ENCODE results near the gene RHBDL3.
A peak's percentile ranks its signal among the peaks of the same experiment; 100 is the strongest.
"Not testable (repeated sequence)": the region's sequence is repeated elsewhere in the genome, so short reads cannot be mapped to it uniquely, and the experiment has no call there.

Gene RHBDL3

DNA sequence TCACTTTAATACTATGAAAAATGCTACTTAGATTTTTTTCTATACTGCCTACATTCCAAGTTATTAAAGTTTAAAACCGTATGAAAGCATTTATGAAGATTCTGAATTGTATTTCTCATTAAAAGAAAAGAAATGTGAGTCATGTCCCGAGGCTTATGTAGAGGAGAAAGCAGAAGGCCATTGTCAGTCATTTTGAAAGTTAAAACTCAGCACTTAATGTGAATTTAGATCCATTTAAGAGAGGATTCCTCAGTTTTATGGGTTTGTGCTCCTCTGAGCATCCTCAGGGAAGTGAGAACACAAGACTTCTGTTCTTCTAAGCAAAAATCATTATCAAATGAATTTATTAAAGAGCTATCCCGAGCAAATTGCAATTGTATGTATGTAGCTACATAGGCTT is 64.5 kb downstream of the RHBDL3 start:
- no peak for DNase-seq

DNA sequence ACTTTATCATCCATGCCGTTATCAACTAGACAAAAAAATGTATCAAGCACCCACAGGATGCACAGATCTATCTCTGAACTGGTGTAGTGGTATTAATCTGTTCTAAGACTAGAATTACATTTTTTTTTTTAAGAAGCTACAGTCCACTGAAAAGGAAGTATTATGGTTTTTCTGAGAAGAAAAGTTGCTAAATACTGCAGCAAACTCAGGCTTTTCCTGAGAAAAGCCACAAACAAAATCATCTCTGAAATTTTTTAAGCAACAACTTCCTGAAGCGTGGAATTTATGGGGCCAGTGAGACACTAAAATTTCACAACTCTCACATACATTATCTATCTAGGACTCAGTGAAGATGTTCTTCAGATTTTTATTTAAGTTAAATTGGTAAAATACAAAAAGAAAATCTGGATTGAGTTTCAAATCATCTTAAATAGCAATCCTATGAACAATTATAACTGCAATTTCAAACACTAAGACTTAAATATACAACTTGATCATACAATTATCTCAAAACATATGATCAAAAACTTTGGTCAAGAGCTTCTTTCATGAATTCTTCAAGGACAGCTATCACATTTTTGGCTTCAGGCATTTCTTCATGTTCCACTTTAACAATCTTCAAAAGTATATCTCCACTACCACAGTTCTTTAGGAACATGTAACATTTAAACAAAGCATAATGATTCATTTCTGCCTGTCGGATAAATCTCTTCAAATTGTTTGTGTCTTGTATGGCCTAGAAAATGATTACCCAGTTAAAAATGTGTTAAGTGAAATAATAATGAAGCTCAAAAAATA is 65.8 kb downstream of the RHBDL3 start:
- no peak for DNase-seq

DNA sequence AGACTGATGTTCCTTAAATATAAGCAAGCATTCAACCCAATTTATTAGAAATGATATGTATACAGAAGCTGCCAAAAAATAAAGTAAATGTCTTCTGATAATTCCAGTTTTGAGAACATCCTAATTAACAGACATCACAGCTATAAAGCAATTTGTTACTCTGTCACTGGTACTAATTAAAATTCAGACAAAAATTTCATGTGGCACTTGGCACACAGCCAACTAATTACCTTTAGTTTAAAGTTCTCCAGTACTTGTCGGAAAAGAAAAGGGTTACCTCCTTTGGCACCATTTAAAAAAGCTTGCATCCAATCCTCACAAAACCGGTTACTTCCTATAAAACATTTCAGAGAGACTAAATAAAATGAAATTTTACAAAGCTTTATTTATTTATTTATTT is 67.6 kb downstream of the RHBDL3 start:
- DNase-seq = no peak

DNA sequence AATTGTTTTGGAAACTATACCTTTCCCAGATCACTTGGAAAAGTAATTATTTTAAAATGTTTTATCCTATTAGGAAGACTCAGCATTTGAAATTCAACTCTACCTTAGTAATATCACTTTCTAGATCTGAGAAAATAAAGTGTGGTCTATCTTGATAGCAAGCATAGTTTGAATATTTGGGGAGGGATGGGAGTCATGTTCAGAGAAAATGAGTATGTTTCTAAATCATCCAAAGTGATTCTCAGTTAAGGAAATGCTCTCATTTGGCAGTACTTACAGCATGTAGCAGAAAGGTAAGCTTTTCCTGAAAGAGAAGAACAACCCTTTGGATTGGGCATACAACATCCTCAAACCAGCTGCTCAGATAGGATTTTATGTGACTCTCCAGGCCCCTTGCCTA is 69.4 kb downstream of the RHBDL3 start:
- no peak for DNase-seq

DNA sequence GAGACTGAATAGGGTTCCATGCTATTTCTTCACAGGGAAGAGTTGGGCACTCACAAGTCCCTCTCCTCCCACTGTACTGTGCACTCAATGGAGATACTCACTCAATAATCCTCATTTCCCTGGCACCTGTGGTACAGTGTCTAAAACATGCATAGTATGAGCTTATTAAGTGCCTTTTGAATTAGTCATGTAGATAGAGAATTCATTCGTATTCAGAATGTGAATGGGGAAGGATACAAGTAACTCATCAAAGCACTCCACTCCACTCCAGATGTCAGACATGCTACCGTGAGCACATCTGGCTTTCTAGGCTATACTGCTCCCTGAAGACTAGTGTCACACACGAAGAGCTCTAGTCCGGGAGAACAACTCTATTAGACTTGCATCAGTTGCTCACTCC is 70.1 kb downstream of the RHBDL3 start:
- no peak for DNase-seq

DNA sequence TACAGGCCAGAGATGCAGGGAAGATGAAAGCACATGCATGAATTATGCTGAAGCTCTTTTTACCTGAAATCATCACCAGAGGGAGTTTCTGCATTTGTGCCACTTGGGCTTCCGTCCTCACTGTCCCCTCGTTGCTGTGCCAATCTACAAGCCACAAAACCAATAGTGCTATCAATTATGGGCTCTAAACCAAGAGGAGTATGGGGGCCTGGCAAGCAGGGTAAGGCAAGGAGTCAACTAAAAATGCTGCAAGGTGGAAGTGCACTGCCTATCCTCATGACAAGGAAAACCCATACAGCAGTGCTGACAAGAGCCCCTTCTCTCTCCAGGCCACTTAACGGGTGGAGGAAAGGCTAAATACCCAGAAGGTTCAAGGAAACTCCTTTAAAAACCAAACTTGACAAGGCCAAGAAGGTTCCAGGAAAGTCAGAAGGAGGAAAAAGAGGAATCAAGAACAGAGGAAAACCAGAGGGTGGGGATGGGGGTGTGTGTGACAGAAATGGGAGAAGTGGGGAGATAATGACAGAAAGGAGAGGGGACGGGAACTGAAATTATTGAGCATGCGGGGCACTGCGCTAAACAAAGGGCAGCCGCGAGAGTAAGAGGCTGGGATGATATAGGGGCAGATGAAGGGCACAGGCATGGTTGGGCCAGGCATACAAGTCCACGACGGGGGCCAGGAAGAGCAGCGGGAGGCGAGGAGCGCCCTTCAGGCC is 75.7 kb downstream of the RHBDL3 start:
- DNase-seq = peak in 2 of 4 experiments; percentile 3 to 18

DNA sequence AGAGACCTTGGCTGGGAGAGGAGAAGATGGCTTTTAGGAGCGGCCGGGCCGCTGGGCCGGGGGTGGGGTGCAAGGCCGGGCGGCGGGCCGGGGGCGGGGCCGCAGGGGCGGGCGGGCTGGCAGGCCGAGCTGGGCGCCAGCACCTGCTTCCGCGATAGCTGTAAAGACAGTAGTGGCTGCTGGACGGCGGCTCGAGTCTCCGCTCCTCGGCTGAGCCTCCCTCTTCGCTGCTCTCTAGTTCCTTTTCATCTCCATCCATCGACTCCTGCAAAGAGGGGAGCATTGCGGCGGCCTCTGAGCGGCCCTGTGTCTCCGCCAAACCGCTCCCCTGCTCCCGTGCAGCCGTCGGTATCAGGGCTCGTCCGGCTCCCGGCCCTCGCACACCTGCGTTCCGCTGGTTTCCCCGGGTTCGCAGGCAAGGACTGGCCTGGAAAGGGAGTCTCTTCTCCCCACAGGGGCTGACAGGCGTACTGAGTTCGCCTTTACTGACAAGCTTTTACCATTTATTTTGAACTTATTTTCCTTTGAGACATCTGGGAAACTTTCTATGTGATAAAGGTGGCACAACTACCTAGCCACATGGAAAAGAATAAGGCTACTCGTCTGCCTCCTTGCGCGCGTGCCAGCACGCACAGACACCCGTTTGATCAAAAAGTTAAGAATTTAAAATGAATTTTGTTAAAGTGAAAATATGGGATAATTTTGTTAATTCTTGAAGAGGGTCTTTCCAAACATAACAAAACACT is 76.4 kb downstream of the RHBDL3 start, which contains the start of gene C17orf75:
TSS of gene C17orf75 (minus strand) at position 317 of the 746 bp plus-strand sequence. CDS start at position 283, 34 bp downstream.
- peak; percentile 55 to 68 (median 65) for DNase-seq

DNA sequence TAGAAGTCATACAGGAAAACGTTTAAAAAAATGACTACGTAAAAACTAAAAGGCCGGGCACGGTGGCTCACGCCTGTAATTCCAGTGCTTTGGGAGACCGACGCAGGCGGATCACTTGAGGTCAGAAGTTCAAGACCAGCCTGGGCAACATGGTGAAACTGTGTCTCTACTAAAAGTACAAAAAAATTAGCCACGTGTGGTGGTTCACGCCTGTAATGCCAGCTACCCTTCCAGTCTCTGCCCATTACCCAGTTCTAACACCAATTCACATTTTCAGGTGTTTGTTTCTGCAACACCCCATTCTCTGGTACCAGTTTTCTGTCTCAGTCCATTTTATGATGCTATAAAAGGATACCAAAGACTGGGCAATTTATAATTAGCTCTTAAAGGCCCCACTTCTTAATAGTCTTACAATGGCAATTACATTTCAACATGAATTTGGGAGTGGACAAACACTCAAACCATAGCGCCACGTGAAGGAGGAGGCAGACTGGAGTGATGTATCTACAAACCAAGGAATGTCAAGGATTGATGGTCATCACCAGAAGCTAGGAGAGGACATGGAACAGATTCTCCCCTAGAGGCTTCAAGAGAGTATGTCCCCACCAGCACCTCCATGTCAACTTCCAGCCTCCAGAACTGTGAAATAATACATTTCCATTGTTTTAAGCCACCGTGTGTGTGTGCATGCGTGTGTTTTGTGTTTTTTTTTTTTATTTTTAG is 77.1 kb downstream of the RHBDL3 start:
- DNase-seq = no peak

DNA sequence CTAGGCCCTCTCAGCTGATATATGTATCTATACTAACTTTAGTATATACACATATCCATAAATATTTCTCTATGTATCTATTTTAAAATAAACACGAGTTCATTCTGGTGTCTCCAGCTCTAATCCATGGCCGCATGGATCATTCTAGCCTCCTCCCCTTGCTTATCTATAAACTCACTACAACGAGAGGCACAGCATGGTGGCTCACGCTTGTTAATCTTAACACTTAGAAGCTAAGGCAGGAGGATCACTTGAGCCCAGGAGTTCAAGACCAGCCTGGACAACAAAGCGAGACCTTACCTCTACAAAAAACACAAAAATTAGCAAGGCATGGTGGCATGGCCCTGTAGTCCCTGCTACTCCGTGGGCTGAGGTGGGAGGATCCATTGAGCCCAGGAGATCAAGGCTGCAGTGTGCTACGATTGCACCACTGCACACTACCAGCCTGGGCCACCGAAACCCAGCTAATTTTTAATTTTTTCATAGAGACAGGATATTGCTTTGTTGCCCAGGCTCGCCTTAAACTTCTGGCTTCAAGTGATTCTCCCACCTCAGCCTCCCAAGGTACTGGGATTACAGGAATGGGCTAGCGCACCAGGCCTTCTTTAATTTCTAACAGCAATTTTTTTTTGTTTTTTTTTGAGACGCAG is 80.4 kb downstream of the RHBDL3 start:
- DNase-seq = no peak

DNA sequence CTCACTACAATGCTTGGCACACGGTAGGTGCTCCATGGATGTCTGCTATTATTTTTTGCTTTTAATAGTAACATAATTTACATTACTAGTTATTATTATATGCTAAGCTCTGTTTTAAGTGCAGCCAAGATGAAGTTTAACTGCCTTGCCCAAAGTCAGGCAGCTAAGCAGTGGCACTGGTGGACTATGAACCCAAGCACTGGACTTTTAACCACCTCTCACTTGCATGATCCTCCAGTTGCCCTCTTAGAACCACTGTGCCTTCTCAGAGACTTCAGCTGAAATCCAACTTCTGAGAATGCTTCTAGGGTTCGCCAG is 82.8 kb downstream of the RHBDL3 start:
- no peak for DNase-seq

DNA sequence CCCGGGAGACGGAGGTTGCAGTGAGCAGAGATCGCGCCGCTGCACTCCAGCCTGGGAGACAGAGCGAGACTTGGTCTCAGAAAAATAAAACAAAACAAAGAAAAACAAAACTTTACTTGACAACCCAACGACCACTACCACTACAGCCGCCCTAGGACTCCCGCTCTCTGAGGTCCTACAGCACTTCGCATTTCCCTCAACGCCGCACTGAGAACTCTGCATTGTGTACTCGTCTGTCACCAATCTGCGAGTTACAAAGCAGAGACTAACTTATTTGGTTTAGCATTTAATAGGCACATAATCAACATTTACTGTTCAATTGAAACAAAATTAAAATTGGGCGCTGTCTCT is 83.8 kb downstream of the RHBDL3 start:
- DNase-seq = no peak

DNA sequence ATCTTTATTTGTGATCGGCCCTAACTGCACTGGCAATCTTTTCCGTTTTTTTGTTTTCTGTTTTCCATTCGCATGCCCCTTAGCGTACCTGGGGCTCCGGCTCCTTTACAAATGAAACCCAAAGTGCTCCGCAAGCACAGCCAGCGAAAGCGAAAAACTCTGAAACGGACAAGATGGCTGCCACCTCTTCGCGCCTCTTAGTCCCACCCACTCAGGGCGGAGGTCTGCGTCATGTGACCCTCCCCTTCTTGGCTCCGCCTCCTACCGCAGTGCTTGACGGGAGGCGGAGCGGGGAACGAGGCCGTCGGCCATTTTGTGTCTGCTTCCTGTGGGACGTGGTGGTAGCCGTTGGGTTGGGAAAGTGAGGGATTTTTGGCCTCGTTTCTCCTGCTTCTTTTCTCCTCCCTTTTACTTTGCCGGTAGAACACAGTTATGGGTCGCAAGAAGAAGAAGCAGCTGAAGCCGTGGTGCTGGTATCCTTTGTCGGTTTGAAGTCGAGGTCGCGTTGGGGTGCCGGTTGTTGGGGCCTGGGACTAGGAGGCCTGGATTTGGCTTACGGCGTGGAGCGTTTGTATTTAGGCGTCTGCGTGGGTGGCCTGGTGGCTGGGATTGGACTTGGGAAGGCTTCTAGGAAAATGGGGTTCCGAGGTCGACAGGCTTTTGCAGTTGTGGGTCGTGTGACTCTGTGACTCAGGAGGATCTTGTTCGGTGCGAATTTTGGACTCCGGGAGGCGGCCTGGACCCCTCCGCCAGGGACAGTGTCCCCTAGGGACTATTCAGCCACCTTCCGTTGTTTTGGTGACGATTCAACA is 84.4 kb downstream of the RHBDL3 start, which contains the start of gene ZNF207:
TSS of gene ZNF207 (plus strand) at position 304 of the 812 bp plus-strand sequence. CDS start at position 433, 129 bp downstream.
- DNase-seq = peak; percentile 81 to 89 (median 85)

DNA sequence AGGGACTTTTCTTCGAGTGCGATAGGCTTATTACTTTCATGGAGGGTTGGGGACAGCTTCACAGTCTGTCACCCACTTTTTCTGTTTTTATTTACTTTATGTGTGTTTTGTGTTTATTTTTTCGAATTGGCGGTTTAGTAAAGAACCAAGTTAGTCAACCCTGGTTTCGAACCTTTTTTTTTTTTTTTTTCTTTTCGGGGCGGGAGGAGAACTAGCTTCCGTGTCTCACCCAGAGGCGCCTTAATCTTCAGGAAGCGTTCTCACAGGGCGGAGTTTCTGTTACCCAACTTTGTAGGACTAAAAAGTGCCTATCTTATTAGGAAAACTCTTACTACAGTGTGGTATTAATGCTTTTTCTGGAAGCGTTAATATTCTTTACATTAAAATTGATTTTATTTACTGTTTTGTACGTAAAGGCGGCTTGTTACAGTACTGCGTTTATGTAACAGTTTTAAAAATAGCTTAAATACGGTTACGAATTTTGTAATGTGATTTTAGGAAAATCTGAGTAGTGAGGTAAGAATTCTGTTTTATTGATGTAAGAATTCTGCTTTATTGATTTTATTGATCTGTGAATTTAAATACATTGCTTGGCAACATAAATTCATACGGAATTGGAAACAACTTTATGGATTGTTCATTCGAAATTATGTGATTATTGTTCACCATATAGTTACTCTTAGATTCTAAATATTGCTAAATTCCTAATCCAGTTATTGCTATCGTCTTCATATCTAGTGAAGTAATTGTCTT is 85.2 kb downstream of the RHBDL3 start:
- DNase-seq = no peak

DNA sequence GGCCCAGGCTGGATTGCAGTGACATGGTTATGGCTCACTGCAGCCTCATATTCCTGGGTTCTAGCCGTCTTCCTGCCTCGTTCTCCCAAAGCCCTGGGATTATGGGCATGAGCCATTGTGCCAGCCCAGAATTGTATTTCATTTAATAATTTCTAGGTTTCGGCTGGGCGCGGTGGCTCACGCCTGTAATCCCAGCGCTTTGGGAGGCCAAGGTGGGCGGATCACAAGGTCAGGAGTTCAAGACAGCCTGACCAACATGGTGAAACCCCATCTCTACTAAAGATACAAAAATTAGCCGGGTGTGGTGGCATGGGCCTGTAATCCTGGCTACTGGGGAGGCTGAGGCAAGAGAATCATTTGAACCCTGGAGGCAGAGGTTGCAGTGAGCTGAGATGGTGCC is 87.1 kb downstream of the RHBDL3 start:
- not testable (repeated sequence) for DNase-seq

DNA sequence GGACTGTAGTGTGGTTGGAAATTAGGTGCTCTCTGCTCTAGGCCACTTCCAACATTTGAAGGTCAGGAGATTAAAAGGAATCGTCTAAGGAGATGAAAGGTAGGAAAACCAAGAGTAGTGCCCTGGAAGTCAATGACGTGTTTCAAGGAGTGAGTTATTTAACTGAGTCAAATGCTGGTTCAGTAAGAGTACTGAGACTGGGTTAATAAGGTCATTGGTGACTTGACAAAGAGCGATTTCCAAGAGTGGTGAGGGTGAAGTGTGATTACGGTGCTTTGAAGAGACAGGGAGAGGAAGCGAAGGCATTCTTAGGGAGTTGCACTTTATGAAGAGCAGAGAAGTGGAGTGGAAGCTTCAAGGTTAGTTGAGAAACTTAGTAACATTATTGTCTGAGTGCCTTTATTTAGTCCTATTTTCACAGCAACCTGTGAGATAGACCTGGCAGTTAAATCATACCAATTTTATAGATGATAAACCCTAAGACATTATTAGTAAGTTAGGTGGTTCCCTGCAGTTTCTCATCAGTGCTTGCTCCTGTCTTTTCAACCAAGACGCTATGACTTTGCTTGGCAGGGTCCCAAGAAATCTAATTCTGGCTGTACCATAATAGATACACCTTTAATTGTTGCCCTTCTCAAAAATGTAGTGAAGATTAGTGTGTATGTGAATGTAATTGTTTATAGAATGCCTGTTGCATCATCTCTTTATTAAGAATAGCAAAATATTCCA is 90.2 kb downstream of the RHBDL3 start:
- no peak for DNase-seq

DNA sequence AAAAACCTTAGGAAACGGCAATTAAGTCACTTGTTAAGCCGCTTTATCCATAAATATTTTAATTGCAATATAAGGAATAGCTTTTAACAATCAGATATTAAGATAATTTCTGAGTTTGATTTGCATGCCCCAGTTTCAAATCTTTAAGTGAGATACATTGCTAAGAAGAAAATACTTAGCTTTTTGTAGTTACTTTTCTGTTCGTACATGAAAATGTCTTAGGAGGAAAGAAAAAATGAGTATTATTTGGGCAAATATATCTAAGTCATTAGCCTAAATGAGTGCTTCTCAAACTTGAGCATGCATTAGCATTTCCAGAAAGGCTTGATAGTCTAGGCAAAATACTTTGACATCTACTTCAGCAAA is 90.7 kb downstream of the RHBDL3 start:
- DNase-seq = no peak

DNA sequence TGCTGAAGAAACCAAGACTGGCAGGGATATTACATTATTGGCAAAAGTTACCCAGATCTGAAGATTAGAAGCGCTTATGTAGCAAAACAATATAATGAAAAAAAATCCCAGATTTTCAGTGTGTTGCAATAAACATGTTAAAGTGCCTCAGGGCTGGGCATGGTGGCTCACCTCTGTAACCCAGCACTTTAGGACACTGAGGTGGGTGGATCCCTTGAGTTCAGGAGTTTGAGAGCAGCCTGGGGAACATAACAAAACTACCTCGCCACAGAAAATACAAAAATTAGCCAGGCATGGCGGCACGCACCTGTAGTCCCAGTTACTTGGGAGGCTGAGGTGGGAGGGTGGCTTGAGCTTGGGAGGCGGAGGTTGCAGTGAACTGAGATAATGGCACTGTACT is 91.1 kb downstream of the RHBDL3 start:
- no peak for DNase-seq

DNA sequence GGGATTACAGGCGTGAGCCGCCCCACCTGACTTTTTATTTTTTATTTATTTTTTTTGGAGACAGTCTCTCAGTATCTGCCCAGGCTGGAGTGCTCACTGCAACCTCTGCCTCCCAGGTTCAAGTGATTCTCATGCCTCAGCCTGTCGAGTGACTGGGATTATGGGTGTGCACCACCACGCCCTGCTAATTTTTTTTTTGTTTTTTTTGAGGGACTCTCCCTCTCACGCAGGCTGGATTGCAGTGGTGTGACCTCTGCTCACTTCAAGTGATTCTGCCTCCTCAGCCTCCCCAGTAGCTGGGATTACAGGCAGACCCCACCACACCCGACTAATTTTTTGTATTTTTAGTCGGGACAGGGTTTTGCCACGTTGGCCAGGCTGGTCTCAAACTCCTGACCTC is 92.0 kb downstream of the RHBDL3 start:
- DNase-seq = no peak

DNA sequence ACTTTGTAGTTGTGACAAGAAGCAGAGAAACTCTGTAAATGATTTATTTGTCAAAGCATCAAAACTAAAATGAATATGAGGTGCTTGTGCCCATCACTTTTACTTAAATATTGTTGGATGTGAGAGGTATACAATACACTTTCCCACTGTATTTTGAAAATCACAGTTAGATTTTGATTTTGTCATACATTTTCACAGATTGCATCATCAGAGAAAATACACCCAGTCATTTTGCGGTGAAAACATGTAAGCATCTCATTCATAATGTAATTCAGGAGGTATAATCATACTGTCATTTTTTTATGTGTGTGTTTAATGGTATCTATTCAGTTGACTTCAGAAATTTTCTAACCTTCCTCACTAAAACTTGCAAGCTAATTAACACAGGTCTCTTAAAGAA is 95.6 kb downstream of the RHBDL3 start:
- no peak for DNase-seq

DNA sequence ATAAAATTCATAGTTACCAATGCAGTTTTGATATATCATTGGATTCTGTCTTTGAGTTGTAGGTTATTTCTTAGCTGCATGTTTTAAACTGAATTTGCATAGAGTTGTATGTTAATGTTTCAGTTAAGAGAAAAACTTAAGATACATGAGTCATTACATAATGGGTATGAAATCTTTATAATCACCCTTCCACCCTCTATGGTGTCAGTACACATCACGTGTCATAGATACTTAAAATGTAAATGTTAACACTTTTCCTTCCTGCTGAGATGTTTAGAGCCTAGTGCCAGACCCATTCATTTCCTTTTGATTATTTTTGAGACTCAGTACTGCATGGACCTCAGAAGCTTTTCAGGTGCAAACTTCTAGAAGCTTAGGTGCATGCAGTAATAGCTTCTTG is 104.8 kb downstream of the RHBDL3 start:
- DNase-seq = no peak
